ENCODE results near the gene NUBPL. TPM values are rescaled to one million over a fixed set of nuclear protein-coding genes. Genes with fewer than 3 reads are reported as not detected.
"Not testable (repeated sequence)": the region's sequence is repeated elsewhere in the genome, so short reads cannot be mapped to it uniquely, and the experiment has no call there.

The NUBPL gene
- polyA plus RNA-seq, 1 experiment, result 9.3 TPM

- no peak overlapping the region for H3K27ac ChIP-seq (ENCODE audit: low read depth, low read length)
- no peak for TF ChIP-seq CTCF (IDR thresholded peaks at IDR 0.05; ENCODE audit: low read depth, low read length)
- ChIA-PET POLR2A (no interaction called here), CTCF (no interaction called here)
- peaks cover under 1% of the 10 kb centered on the region; the same call in 1 of the 2 replicates for H3K9me3 ChIP-seq (ENCODE audit: control insufficient read depth, insufficient read depth, low read length)
- DNase-seq (ENCODE audit: low read depth, low spot score), result no peak
- no peak overlapping the region for H3K4me3 ChIP-seq (ENCODE audit: low read depth, low read length)
- no peaks in the 10 kb centered on the region for H3K27me3 ChIP-seq (ENCODE audit: control insufficient read depth, insufficient read depth, low read length)
Measured at GRCh38 chr14:31740688-31741087, 179.5 kb downstream of the NUBPL start.

- Histone ChIP-seq H3K27ac (ENCODE audit: low read depth, low read length) (no peak overlapping the region), H3K4me3 (ENCODE audit: low read depth, low read length) (no peak overlapping the region), H3K27me3 (ENCODE audit: control insufficient read depth, insufficient read depth, low read length) (no peaks in the 10 kb centered on the region), H3K9me3 (ENCODE audit: control insufficient read depth, insufficient read depth, low read length) (peaks cover 6% of the 10 kb centered on the region)
- CTCF ChIA-PET, result no interaction called here
- no peak for DNase-seq (ENCODE audit: low read depth, low spot score)
- no peak for TF ChIP-seq CTCF (IDR thresholded peaks at IDR 0.05; ENCODE audit: low read depth, low read length)
- POLR2A ChIA-PET, result no interaction called here
Measured at GRCh38 chr14:31745741-31746140, 184.5 kb downstream of the NUBPL start.

GRCh38 chr14:31746326-31746725 is 185.1 kb downstream of the NUBPL start:
- ChIA-PET POLR2A (no interaction called here), CTCF (interaction anchor here (0.6 kb wide), 1 partner anchor 287 kb away, joined by 4 read pairs; no protein-coding TSS in a partner anchor)
- DNase-seq (ENCODE audit: low read depth, low spot score), result no peak
- Histone ChIP-seq H3K27me3 (ENCODE audit: control insufficient read depth, insufficient read depth, low read length) (no peaks in the 10 kb centered on the region), H3K27ac (ENCODE audit: low read depth, low read length) (no peak overlapping the region), H3K9me3 (ENCODE audit: control insufficient read depth, insufficient read depth, low read length) (peaks cover 6% of the 10 kb centered on the region), H3K4me3 (ENCODE audit: low read depth, low read length) (no peak overlapping the region)
- TF ChIP-seq CTCF (IDR thresholded peaks at IDR 0.05; ENCODE audit: low read depth, low read length), result no peak

- no peak for DNase-seq (ENCODE audit: low read depth, low spot score)
- ChIA-PET POLR2A (interaction anchor here (0.6 kb wide), 1 partner anchor 158 kb away, joined by 5 read pairs; no protein-coding TSS in a partner anchor), CTCF (no interaction called here)
- peaks cover 6% of the 10 kb centered on the region for H3K9me3 ChIP-seq (ENCODE audit: control insufficient read depth, insufficient read depth, low read length)
- no peak overlapping the region for H3K27ac ChIP-seq (ENCODE audit: low read depth, low read length)
- TF ChIP-seq CTCF (IDR thresholded peaks at IDR 0.05; ENCODE audit: low read depth, low read length), result no peak
- no peaks in the 10 kb centered on the region for H3K27me3 ChIP-seq (ENCODE audit: control insufficient read depth, insufficient read depth, low read length)
- no peak overlapping the region for H3K4me3 ChIP-seq (ENCODE audit: low read depth, low read length)
Measured at GRCh38 chr14:31749275-31749674, 188.1 kb downstream of the NUBPL start.

GRCh38 chr14:31751047-31751446 is 189.8 kb downstream of the NUBPL start:
- POLR2A ChIA-PET; H3K9me3 ChIP-seq (ENCODE audit: control insufficient read depth, insufficient read depth, low read length); CTCF ChIA-PET; H3K4me3 ChIP-seq (ENCODE audit: low read depth, low read length); H3K27me3 ChIP-seq (ENCODE audit: control insufficient read depth, insufficient read depth, low read length); H3K27ac ChIP-seq (ENCODE audit: low read depth, low read length); DNase-seq (ENCODE audit: low read depth, low spot score): not testable (repeated sequence)
